A549 (cell line): Measurements from ENCODE around the gene CCDC183. TPM values are rescaled to one million over a fixed set of nuclear protein-coding genes. Genes with fewer than 3 reads are reported as not detected.
A peak's percentile ranks its signal among the peaks of the same experiment; 100 is the strongest.

Source experiments
- ATAC-seq, 2 experiments: fragments of 200-7000 bp in 1 of 2; fragments of >200 bp in 1 of 2; cut with Nextera tagmentation in 1 of 2; cut with Tn5 transposase in 1 of 2; 3 replicates each; pipeline versions ENCODE4 v1.8.0 to v1.9.1; 2018 to 2020; ENCODE audit warnings: mild to moderate bottlenecking in 1 of 2, moderate library complexity in 1 of 2
- CTCF ChIA-PET: fragments of 300-600 bp; sonication (Branson Sonifier 250); formaldehyde crosslinking; extraction: SDS; loops from one replicate; lab custom pipeline; 2021; ENCODE audit warnings: antibody characterized with exemption, inconsistent platforms; lab: Yijun Ruan, JAX
- POLR2A ChIA-PET: fragments of 350-600 bp; formaldehyde crosslinking; extraction: SDS; loops from one replicate; lab custom pipeline; 2021; ENCODE audit warnings: antibody characterized with exemption, inconsistent platforms; lab: Yijun Ruan, JAX
- DNase-seq, 2 experiments: peaks; one replicate each; pipeline versions ENCODE4 v3.0.0 to v3.0.0-alpha.2; 2011 to 2016; ENCODE audit warnings: low read depth in 1 of 2, low spot score in 1 of 2
- FAIRE-seq: peaks from 2 replicates; lab custom pipeline; 2011; peaks lifted over from hg19 to GRCh38; lab: Jason Lieb, UNC
- H3K27ac ChIP-seq, 2 experiments: fragments of >200 bp; sonication (Bioruptor Twin); formaldehyde crosslinking; 3 replicates each; pipeline ENCODE4 v1.5.1; 2016 to 2017
- H3K4me1 ChIP-seq: fragments of >200 bp; sonication (Bioruptor Twin); formaldehyde crosslinking; 3 replicates; pipeline ENCODE4 v1.6.1; 2016
- H3K4me2 ChIP-seq: fragments of >200 bp; sonication (Bioruptor Twin); formaldehyde crosslinking; 3 replicates; pipeline ENCODE4 v1.6.1; 2016
- H3K4me3 ChIP-seq: fragments of >200 bp; sonication (Bioruptor Twin); formaldehyde crosslinking; 3 replicates; pipeline ENCODE4 v1.5.1; 2016
- H3K9me3 ChIP-seq: fragments of >200 bp; sonication (Bioruptor Twin); formaldehyde crosslinking; 3 replicates; pipeline ENCODE4 v1.6.1; 2016
- BHLHE40 ChIP-seq: IDR thresholded peaks from 2 replicates; pipeline ENCODE4 v1.6.1; 2012; ENCODE audit warnings: low read depth, low read length, inconsistent platforms
- CBX8 ChIP-seq: fragments of 200-600 bp; sonication (generic); IDR thresholded peaks from 2 replicates; pipeline ENCODE4 v1.6.1; 2016
- CEBPB ChIP-seq, 2 experiments: fragments of >200 bp in 1 of 2; sonication (Bioruptor Twin) in 1 of 2; formaldehyde crosslinking in 1 of 2; IDR thresholded peaks; 2 replicates each; pipeline ENCODE4 v1.6.1; 2012 to 2016
- CTCF ChIP-seq: fragments of >200 bp; sonication (Bioruptor Twin); formaldehyde crosslinking; IDR thresholded peaks from 3 replicates; pipeline ENCODE4 v1.5.1; 2016
- E2F6 ChIP-seq: IDR thresholded peaks from 2 replicates; pipeline ENCODE4 v1.6.1; 2012; ENCODE audit warnings: low read depth, borderline replicate concordance
- EHMT2 ChIP-seq: fragments of 200-600 bp; sonication (generic); IDR thresholded peaks from 2 replicates; pipeline ENCODE4 v1.6.1; 2016; ENCODE audit warnings: antibody characterized with exemption, low read depth, mild to moderate bottlenecking, moderate library complexity
- FOSL2 ChIP-seq, 2 experiments: fragments of 450-650 bp in 1 of 2; fragments of >200 bp in 1 of 2; sonication (Bioruptor Twin) in 1 of 2; formaldehyde crosslinking; IDR thresholded peaks; 2 replicates each; pipeline versions ENCODE4 v1.5.0 to v1.6.1; 2016 to 2020; ENCODE audit warnings: mild to moderate bottlenecking in 1 of 2, moderate library complexity in 1 of 2
- GATA3 ChIP-seq: IDR thresholded peaks from 2 replicates; pipeline ENCODE4 v1.6.1; 2012; ENCODE audit warnings: borderline replicate concordance
- JUNB ChIP-seq: fragments of >200 bp; sonication (Bioruptor Twin); formaldehyde crosslinking; IDR thresholded peaks from 2 replicates; pipeline ENCODE4 v1.6.1; 2016
- MAFK ChIP-seq: fragments of 450-650 bp; IDR thresholded peaks from 2 replicates; pipeline ENCODE4 v1.6.1; 2014; ENCODE audit not compliant: partially characterized antibody
- NPAS2 ChIP-seq: fragments of 250-450 bp; sonication (Bioruptor Pico); IDR thresholded peaks from 2 replicates; pipeline ENCODE4 v1.8.0; 2022; ENCODE audit warnings: mild to moderate bottlenecking, moderate library complexity, borderline replicate concordance
- RAD21 ChIP-seq, 2 experiments: fragments of >200 bp in 1 of 2; sonication (Bioruptor Twin) in 1 of 2; formaldehyde crosslinking in 1 of 2; IDR thresholded peaks in 1 of 2; conservative IDR thresholded peaks in 1 of 2; 2 replicates in 1 of 2; 3 replicates in 1 of 2; pipeline ENCODE4 v1.6.1; 2012 to 2018; ENCODE audit warnings: inconsistent platforms in 1 of 2
- REST ChIP-seq: fragments of 200-600 bp; sonication (generic); IDR thresholded peaks from 2 replicates; pipeline ENCODE4 v1.6.1; 2016; ENCODE audit warnings: antibody characterized with exemption, mild to moderate bottlenecking, moderate library complexity
- RFX5 ChIP-seq: fragments of 450-650 bp; IDR thresholded peaks from 2 replicates; pipeline ENCODE4 v1.7.1; 2014; ENCODE audit warnings: antibody characterized with exemption, mild to moderate bottlenecking, moderate library complexity
- RNF2 ChIP-seq: fragments of 200-600 bp; sonication (generic); IDR thresholded peaks from 2 replicates; pipeline ENCODE4 v1.6.1; 2016; ENCODE audit warnings: low read depth, mild to moderate bottlenecking, antibody characterized with exemption, moderate library complexity, borderline replicate concordance
- SMC3 ChIP-seq: fragments of >200 bp; sonication (Bioruptor Twin); formaldehyde crosslinking; IDR thresholded peaks from 3 replicates; pipeline ENCODE4 v1.6.1; 2018; ENCODE audit warnings: inconsistent platforms
- SREBF2 ChIP-seq: fragments of 450-650 bp; IDR thresholded peaks from 2 replicates; pipeline ENCODE4 v1.6.1; 2014; ENCODE audit warnings: mild to moderate bottlenecking, moderate library complexity
- WGBS: methylation state at CpG from one replicate; pipeline ENCODE4 v1.1.6; 2017; ENCODE audit errors: missing lambda C conversion rate; 5-methylcytosine and 5-hydroxymethylcytosine counted together
- polyA plus RNA-seq, 4 experiments: library from polyadenylated mRNA; depleted of rRNA in 3 of 4; stranded (reverse); fragments of >200 nt; fragmentation: RNase III in 1 of 4; extraction: RNeasy Plus Mini Kit Qiagen cat#74134 plus additional on column Dnase treatment in 1 of 4; gene quantifications; 2 replicates in 3 of 4; 3 replicates in 1 of 4; pipeline ENCODE4 v1.2.3, GENCODE V29; 2011 to 2017

Gene CCDC183
- polyA plus RNA-seq, 2 of the 4 experiments (the other 2 are of a cell fraction) = 0.90 to 1.4 TPM

GRCh38 chr9:136825295-136826187, 29.4 kb downstream of the CCDC183 start:
- WGBS = 94% methylated on average over 28 of the region's 44 CpGs
- POLR2A ChIA-PET = no interaction called here
- Histone ChIP-seq H3K9me3 (no peaks in the 10 kb centered on the region), H3K4me2 (no peak overlapping the region), H3K27ac (no peak overlapping the region), H3K4me1 (no peaks in the 10 kb centered on the region), H3K4me3 (no peak overlapping the region)
- FAIRE-seq = no peak
- CTCF ChIA-PET = interaction anchor here (0.6 to 3.0 kb wide), 6 partner anchors 10 to 255 kb away, joined by 3 to 11 read pairs (median 4); partner anchors contain the start of gene AJM1
- 0 out of 6 replicates have a peak, but pooled peaks of 1 of the 2 experiments have one; percentile 10 for ATAC-seq
- no peak for DNase-seq
- TF ChIP-seq JUNB (no peak), CEBPB (IDR thresholded peaks at IDR 0.05) (no peak), E2F6 (no peak), FOSL2 (IDR thresholded peaks at IDR 0.05) (no peak), FOSL2 (CRISPR knock-in tag; IDR thresholded peaks at IDR 0.05) (no peak), CTCF (no peak), RNF2 (no peak), EHMT2 (no peak), CBX8 (no peak), SREBF2 (no peak), SMC3 (no peak), MAFK (no peak), RFX5 (no peak), REST (no peak), NPAS2 (CRISPR knock-in tag) (no peak), RAD21 (conservative IDR thresholded peaks at IDR 0.05 in 1 of 2, IDR thresholded peaks at IDR 0.05 in 1 of 2) (no peak)

- Histone ChIP-seq H3K27ac (no peak overlapping the region), H3K4me1 (no peaks in the 10 kb centered on the region), H3K9me3 (no peaks in the 10 kb centered on the region), H3K4me2 (no peak overlapping the region), H3K4me3 (no peak overlapping the region)
- POLR2A ChIA-PET = no interaction called here
- WGBS = 89% methylated on average over 13 of the region's 17 CpGs
- CTCF ChIA-PET = interaction anchor here (0.5 to 3.0 kb wide), 7 partner anchors 9 to 256 kb away, joined by 3 to 10 read pairs (median 3); partner anchors contain the start of gene AJM1
- DNase-seq (no peak), FAIRE-seq (no peak), ATAC-seq (no peak)
- TF ChIP-seq FOSL2 (IDR thresholded peaks at IDR 0.05) (no peak), FOSL2 (CRISPR knock-in tag; IDR thresholded peaks at IDR 0.05) (no peak), GATA3 (no peak), BHLHE40 (no peak), RFX5 (no peak), CBX8 (no peak), MAFK (no peak), EHMT2 (no peak)
Measured at GRCh38 chr9:136826188-136826541, 30.0 kb downstream of the CCDC183 start.
